ENCODE results near the gene VWF. TPM values are rescaled to one million over a fixed set of nuclear protein-coding genes. Genes with fewer than 3 reads are reported as not detected.

VWF gene
- total and polyA plus RNA-seq, 2 of the 13 experiments (the other 11 are each of a cell fraction or from before 2014, with no cell fraction given), result 0.20 to 0.25 TPM

DNA sequence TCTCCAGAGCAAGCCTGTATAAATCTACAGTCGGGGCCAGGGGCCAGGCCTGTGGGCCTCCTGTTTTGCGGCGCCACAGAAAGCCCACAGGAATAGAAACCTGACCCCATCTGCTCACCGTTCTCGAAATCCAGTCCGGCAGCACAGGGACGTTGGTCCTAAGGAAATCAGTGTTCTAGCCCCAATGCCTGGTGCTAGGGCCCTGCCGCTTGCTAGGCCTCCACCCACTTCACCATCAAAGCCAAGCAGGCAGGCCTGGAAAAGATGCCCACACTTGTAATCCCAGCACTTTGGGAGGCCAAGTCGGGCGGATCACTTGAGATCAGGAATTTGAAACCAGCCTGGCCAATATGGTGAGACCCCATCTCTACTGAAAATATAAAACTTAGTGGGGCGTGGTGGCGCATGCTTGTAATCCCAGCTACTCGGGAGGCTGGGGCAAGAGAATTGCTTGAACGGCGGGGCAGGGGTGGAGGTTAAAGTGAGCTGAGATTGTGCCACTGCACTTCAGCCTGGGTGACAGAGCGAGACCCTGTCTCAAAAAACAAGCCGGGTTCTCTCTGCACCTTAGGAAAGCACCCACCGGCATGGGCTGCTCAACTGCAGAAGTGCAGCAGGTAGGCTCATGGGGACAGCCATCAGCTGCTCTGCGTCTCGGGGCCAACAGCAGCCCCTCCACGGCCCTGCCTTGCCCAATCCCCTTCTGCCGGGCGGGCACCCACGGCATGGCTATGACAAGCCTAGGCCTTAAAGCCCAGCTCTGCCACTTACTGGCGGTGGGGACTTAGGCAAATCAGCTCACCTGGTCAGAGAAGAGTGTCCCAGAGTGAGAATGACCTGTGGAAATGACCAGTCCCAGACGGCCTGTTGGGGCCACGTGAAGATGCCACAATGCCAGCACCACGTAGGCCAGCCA, 47.4 kb downstream of the VWF start (continued):
- TF ChIP-seq MZF1 (CRISPR knock-in tag; IDR thresholded peaks at IDR 0.05; ENCODE audit: borderline replicate concordance) (no peak), KLF15 (CRISPR knock-in tag; IDR thresholded peaks at IDR 0.05; ENCODE audit: borderline replicate concordance) (no peak)

- FAIRE-seq, result no peak
- POLR2A ChIA-PET, result no interaction called here
Observed at GRCh38 chr12:6076346-6076745, 48.1 kb downstream of the VWF start.

More at GRCh38 chr12:6076346-6076745, 48.1 kb downstream of the VWF start:
- no peak overlapping the region for H3K9ac ChIP-seq (ENCODE audit: insufficient read depth, low read depth, low read length)
- no peak overlapping the region for H2AFZ ChIP-seq (ENCODE audit: low read length)
- BruUV-seq (replicated peaks), result no TSS peak
- DNase-seq (ENCODE audit: low spot score) (no peak), ATAC-seq (no peak)
- H3K4me2 ChIP-seq (ENCODE audit: low read depth, low read length), result no peak overlapping the region
- no peak overlapping the region for H3K27ac ChIP-seq (ENCODE audit: extremely low read length, insufficient read depth, low read length)
- H3K79me2 ChIP-seq (ENCODE audit: insufficient read depth, low read length), result no peaks in the 10 kb centered on the region
- TF ChIP-seq CEBPB (IDR thresholded peaks at IDR 0.05; ENCODE audit: borderline replicate concordance, low read depth, low read length), result peak; percentile 60
- TF ChIP-seq TCF7 (IDR thresholded peaks at IDR 0.05; ENCODE audit: low read depth), result no peak
- no peak for TF ChIP-seq CENPT (CRISPR knock-in tag; IDR thresholded peaks at IDR 0.05; ENCODE audit: low read depth)
- TF ChIP-seq ZSCAN21 (CRISPR knock-in tag; IDR thresholded peaks at IDR 0.05; ENCODE audit: borderline replicate concordance), result no peak
- TF ChIP-seq ISL2 (CRISPR knock-in tag; IDR thresholded peaks at IDR 0.05), result no peak
- TF ChIP-seq PCBP1 (IDR thresholded peaks at IDR 0.05; ENCODE audit: borderline replicate concordance, low read depth, low read length), result no peak
- no peak for TF ChIP-seq ZNF629 (CRISPR knock-in tag; conservative IDR thresholded peaks at IDR 0.05)
- H4K20me1 ChIP-seq (ENCODE audit: insufficient read depth, low read length), result no peaks in the 10 kb centered on the region
- H3K9me3 ChIP-seq (ENCODE audit: low read length), result no peaks in the 10 kb centered on the region
- intact Hi-C loops (cut with micrococcal nuclease; ENCODE audit: unreplicated experiment), result no loop called here
- CTCF ChIA-PET (ENCODE audit: low intra/inter-chr PET ratio, low total read pairs), result no interaction called here
- WGBS (ENCODE audit: low lambda C conversion rate), result 43% methylated on average over 4 of the region's 4 CpGs
- H3K4me3 ChIP-seq (replicated peaks in 1 of 3; ENCODE audit: insufficient read depth in 1 of 3, low read depth in 2 of 3, low read length in 3 of 3), result no peak overlapping the region
- no peaks in the 10 kb centered on the region for H3K36me3 ChIP-seq (replicated peaks in 1 of 2; ENCODE audit: control insufficient read depth in 1 of 2, insufficient read depth in 2 of 2, low read length in 2 of 2)
- peaks cover 27% of the 10 kb centered on the region for H3K4me1 ChIP-seq (ENCODE audit: insufficient read depth, low read length)
- in situ Hi-C loops (cut with HindIII; ENCODE audit: extremely low pct_ligation_motif_present, low pct_unique_long_range_greater_than_20kb), result no loop called here
- H3K27me3 ChIP-seq (ENCODE audit: control insufficient read depth in 1 of 2, insufficient read depth in 2 of 2, low read length in 2 of 2), result peaks cover 3 to 49% of the 10 kb centered on the region in 2 experiments; a peak in 3 of 5 replicates

Data from HepG2 (cell line).